OCI-LY1 (cell line): ENCODE results near the gene GNAO1.

Experiments used
- EZH2 ChIP-seq: fragments of 200-600 bp; sonication (generic), shearing (Covaris generic); IDR thresholded peaks from 2 replicates; pipeline ENCODE4 v1.8.0; 2017; ENCODE audit warnings: borderline replicate concordance, mixed run types, mild to moderate bottlenecking, antibody characterized with exemption, low read length, moderate library complexity, mixed read lengths
- TF ChIP-seq, protein P1 (sequence below): fragments of 200-600 bp; sonication (generic), shearing (Covaris generic); IDR thresholded peaks from 2 replicates; pipeline ENCODE4 v1.5.1; 2017; ENCODE audit warnings: mild to moderate bottlenecking, antibody characterized with exemption, low read length, moderate library complexity, mixed read lengths

DNA sequence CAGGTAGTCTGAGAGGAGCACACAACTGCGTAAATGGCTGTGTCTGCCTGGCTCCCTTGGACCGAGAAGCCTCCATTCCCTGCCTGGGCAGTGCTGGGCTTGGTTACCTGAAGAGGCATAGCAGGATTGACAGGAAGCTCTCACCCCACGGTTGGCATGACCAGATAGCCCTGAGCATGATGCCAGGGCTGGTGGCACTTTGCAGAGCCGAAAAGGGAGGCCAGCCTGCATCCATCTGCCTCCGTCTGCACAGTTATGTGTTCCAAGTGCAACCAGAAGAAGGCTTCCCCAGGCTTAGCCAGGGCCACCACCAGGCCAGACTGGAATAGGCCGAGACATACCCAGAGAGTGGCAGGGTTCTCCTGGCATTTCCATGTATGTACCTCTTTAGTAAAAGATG lies 36.6 kb downstream of the GNAO1 start:
- TF ChIP-seq, protein P1, sequence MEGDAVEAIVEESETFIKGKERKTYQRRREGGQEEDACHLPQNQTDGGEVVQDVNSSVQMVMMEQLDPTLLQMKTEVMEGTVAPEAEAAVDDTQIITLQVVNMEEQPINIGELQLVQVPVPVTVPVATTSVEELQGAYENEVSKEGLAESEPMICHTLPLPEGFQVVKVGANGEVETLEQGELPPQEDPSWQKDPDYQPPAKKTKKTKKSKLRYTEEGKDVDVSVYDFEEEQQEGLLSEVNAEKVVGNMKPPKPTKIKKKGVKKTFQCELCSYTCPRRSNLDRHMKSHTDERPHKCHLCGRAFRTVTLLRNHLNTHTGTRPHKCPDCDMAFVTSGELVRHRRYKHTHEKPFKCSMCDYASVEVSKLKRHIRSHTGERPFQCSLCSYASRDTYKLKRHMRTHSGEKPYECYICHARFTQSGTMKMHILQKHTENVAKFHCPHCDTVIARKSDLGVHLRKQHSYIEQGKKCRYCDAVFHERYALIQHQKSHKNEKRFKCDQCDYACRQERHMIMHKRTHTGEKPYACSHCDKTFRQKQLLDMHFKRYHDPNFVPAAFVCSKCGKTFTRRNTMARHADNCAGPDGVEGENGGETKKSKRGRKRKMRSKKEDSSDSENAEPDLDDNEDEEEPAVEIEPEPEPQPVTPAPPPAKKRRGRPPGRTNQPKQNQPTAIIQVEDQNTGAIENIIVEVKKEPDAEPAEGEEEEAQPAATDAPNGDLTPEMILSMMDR: no peak
- no peak for TF ChIP-seq EZH2
